ENCODE measurements around the gene RPS29.
A peak's percentile ranks its signal among the peaks of the same experiment; 100 is the strongest.

The RPS29 gene

DNA sequence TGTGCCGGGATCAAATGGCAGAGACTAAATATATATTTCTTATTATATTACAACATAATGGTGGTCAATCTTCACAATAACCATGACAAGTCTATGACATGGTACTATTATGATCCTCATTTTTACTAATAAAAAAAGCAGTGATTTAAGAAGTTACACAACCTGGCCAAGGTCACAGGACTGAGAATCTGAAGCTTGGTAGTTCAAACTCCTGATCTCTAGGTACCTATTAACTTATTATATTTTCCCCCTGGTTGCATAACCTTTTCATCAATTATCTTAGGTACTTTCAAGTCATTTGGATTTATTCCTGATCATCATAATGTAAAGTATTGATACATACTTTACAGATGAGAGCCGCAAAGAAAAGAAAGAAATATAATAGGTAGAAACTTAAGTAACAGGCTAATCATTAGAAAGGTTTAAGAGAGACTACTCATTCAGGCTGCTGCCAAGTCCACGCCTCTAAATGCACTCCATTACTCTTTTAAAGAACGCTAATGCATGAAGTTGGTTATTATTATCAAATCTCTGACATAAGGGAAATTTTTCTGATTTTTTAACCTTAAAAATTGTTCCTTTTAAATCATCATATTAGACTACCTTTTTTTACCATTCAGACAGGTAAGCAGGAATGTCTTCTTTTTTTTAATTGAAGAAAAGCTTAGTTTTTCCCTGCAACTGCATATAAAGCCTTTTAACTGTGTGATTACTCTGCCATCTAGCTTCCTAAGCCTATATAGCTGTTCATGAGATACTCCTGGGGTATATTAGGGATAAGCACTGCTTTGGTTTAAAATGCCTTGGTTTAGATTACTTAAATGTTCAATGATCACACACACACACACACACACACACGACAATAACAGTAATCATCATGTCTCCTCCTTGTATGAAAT is 35.6 kb downstream of the RPS29 start:
- H3K4me3 Mint-ChIP-seq, result no peak overlapping the region
- H3K4me1 Mint-ChIP-seq, result peaks cover 0 to 8% of the 10 kb centered on the region in 2 donors
- DNase-seq (no peak), ATAC-seq (replicated peaks) (no peak)
- no peaks in the 10 kb centered on the region for H3K36me3 Mint-ChIP-seq
- H3K9me3 Mint-ChIP-seq, result peaks cover 0 to 2% of the 10 kb centered on the region in 2 donors
- no peaks in the 10 kb centered on the region for H3K27me3 Mint-ChIP-seq
- H3K27ac Mint-ChIP-seq, result no peak overlapping the region

GRCh38 chr14:49549881-49550280 is 36.3 kb downstream of the RPS29 start:
- H3K4me3 Mint-ChIP-seq, result no peak overlapping the region
- DNase-seq (no peak), ATAC-seq (replicated peaks) (peak; percentile 25 to 39)
- no peaks in the 10 kb centered on the region for H3K36me3 Mint-ChIP-seq
- H3K27ac Mint-ChIP-seq, result no peak overlapping the region
- H3K27me3 Mint-ChIP-seq, result no peaks in the 10 kb centered on the region
- peaks cover 0 to 2% of the 10 kb centered on the region in 2 donors for H3K4me1 Mint-ChIP-seq
- peaks cover 0 to 2% of the 10 kb centered on the region in 2 donors for H3K9me3 Mint-ChIP-seq

GRCh38 chr14:49549446-49549845 is 36.7 kb downstream of the RPS29 start:
- H3K4me3 Mint-ChIP-seq, result no peak overlapping the region
- H3K27ac Mint-ChIP-seq, result no peak overlapping the region
- H3K4me1 Mint-ChIP-seq, result no peaks in the 10 kb centered on the region
- H3K27me3 Mint-ChIP-seq, result no peaks in the 10 kb centered on the region
- peaks cover 0 to 2% of the 10 kb centered on the region in 2 donors for H3K9me3 Mint-ChIP-seq
- H3K36me3 Mint-ChIP-seq, result no peaks in the 10 kb centered on the region
- ATAC-seq (replicated peaks) (no peak), DNase-seq (no peak)

DNA sequence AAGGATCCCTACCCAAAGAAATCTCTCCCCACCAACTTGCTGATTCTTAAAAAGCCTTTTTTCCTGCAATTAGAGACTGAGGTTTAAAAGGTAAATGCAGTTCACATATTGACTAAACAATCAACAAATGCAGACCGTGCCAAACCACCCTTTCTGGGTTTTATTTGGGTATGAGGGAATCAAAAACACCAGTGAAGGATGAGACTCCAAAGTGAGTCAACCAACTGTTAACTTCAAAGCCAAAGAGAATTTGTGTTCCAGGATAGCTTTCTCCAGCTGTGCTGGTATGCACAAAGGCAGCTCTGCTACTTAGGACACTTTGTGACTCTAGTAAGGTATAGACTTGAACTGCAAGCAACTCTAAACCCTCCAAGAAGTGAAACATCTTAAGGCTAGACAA is 39.4 kb downstream of the RPS29 start:
- no peak overlapping the region for H3K27ac Mint-ChIP-seq
- H3K4me3 Mint-ChIP-seq, result no peak overlapping the region
- H3K4me1 Mint-ChIP-seq, result no peaks in the 10 kb centered on the region
- no peaks in the 10 kb centered on the region for H3K27me3 Mint-ChIP-seq
- ATAC-seq (replicated peaks) (no peak), DNase-seq (no peak)
- H3K36me3 Mint-ChIP-seq, result peaks cover 3 to 5% of the 10 kb centered on the region in 2 donors
- H3K9me3 Mint-ChIP-seq, result peaks cover 4 to 6% of the 10 kb centered on the region in 2 donors

- no peak overlapping the region for H3K27ac Mint-ChIP-seq
- ATAC-seq (replicated peaks) (no peak), DNase-seq (no peak)
- no peak overlapping the region for H3K4me3 Mint-ChIP-seq
- H3K36me3 Mint-ChIP-seq, result peaks cover 6 to 8% of the 10 kb centered on the region in 2 donors
- no peaks in the 10 kb centered on the region for H3K4me1 Mint-ChIP-seq
- H3K27me3 Mint-ChIP-seq, result no peaks in the 10 kb centered on the region
- peaks cover 7 to 10% of the 10 kb centered on the region in 2 donors for H3K9me3 Mint-ChIP-seq
These were observed 40.5 kb downstream of the RPS29 start for GRCh38 chr14:49545716-49546115.

DNA sequence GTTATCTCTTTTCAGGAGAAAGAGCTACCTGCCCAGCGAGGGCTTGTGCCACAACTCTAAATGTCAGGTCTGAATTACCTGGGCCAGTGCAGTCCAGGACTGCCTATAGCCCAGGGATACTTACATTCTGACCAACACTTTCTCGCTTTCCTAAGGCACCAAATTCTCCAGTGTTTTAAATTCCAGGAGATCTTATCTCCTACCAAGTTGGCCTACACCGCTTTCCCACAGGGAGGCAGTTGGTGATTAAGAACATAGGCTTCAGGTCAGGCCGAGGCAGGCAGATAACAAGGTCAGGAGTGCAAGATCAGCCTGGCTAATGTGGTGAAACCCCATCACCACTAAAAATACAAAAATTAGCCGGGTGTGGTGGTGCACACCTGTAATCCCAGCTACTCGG is 41.1 kb downstream of the RPS29 start:
- Mint-ChIP-seq H3K4me1 (no peaks in the 10 kb centered on the region), H3K4me3 (no peak overlapping the region), H3K27ac (no peak overlapping the region), H3K36me3 (peaks cover 6 to 8% of the 10 kb centered on the region in 2 donors), H3K9me3 (peaks cover 9 to 10% of the 10 kb centered on the region in 2 donors), H3K27me3 (no peaks in the 10 kb centered on the region)
- ATAC-seq (replicated peaks) (no peak), DNase-seq (no peak)

- no peaks in the 10 kb centered on the region for H3K4me1 Mint-ChIP-seq
- H3K27ac Mint-ChIP-seq, result no peak overlapping the region
- ATAC-seq (replicated peaks), result no peak
- H3K4me3 Mint-ChIP-seq, result no peak overlapping the region
- DNase-seq, result no peak
- H3K36me3 Mint-ChIP-seq, result peaks cover 7 to 13% of the 10 kb centered on the region in 2 donors
- no peaks in the 10 kb centered on the region for H3K27me3 Mint-ChIP-seq
- H3K9me3 Mint-ChIP-seq, result peaks cover 9 to 16% of the 10 kb centered on the region in 2 donors
These were observed 45.1 kb downstream of the RPS29 start for GRCh38 chr14:49541049-49541448.

GRCh38 chr14:49538852-49539251 is 47.3 kb downstream of the RPS29 start:
- DNase-seq (no peak), ATAC-seq (replicated peaks) (no peak)
- H3K4me1 Mint-ChIP-seq, result no peaks in the 10 kb centered on the region
- H3K4me3 Mint-ChIP-seq, result no peak overlapping the region
- H3K27ac Mint-ChIP-seq, result no peak overlapping the region
- H3K9me3 Mint-ChIP-seq, result peaks cover 7 to 16% of the 10 kb centered on the region in 2 donors
- no peaks in the 10 kb centered on the region for H3K27me3 Mint-ChIP-seq
- peaks cover 7 to 13% of the 10 kb centered on the region in 2 donors for H3K36me3 Mint-ChIP-seq
